Uterus (tissue), 2 donors: Measurements from ENCODE around the gene PLEKHB2.

Experiments
- CTCF ChIP-seq, 4 experiments: fragments of 200-600 bp in 2 of 4; fragments of 450-650 bp in 2 of 4; sonication (generic) in 2 of 4; IDR thresholded peaks; one replicate each; pipeline ENCODE4 v1.5.1; 2016 to 2019; ENCODE audit warnings: antibody characterized with exemption in 4 of 4, mild to moderate bottlenecking in 2 of 4, moderate library complexity in 1 of 4
- POLR2A ChIP-seq, 2 donors: fragments of 450-650 bp; IDR thresholded peaks; one replicate each; pipeline ENCODE4 v1.6.1; 2016; ENCODE audit warnings: antibody characterized with exemption in 2 of 2, mild to moderate bottlenecking in 1 of 2, moderate library complexity in 1 of 2

GRCh38 chr2:131151398-131151797 lies 46.3 kb downstream of the PLEKHB2 start:
- TF ChIP-seq CTCF (IDR thresholded peaks at IDR 0.05): no peak
- TF ChIP-seq POLR2A (IDR thresholded peaks at IDR 0.05): no peak
